Upper lobe of right lung (tissue), 1 donor: ENCODE results near the gene HRAS. TPM values are rescaled to one million over a fixed set of nuclear protein-coding genes. Genes with fewer than 3 reads are reported as not detected.

Source experiments
- ATAC-seq: fragments of 200-7000 bp; cut with Tn5 transposase; one replicate; pipeline ENCODE4 v1.9.1; 2020; ENCODE audit warnings: mild to moderate bottlenecking, moderate library complexity
- DNase-seq: peaks from one replicate; pipeline ENCODE4 v3.0.0-alpha.2; 2020
- H3K27ac ChIP-seq: fragments of 200-600 bp; one replicate; pipeline ENCODE4 v1.8.0; 2022
- H3K27me3 ChIP-seq: fragments of 200-600 bp; one replicate; pipeline ENCODE4 v1.8.0; 2022; ENCODE audit warnings: mild to moderate bottlenecking
- H3K36me3 ChIP-seq: fragments of 200-600 bp; one replicate; pipeline ENCODE4 v1.8.0; 2022
- H3K4me1 ChIP-seq: fragments of 200-600 bp; one replicate; pipeline ENCODE4 v1.8.0; 2022
- H3K4me3 ChIP-seq: fragments of 200-600 bp; one replicate; pipeline ENCODE4 v1.8.0; 2022; ENCODE audit warnings: mild to moderate bottlenecking
- H3K9me3 ChIP-seq: fragments of 200-600 bp; one replicate; pipeline ENCODE4 v1.8.0; 2022
- intact Hi-C: fragments of 100-400 bp; cut with DNase I; formaldehyde crosslinking; loops from one replicate; pipeline ENCODE4 v1.11.0; 2022
- total RNA-seq: library from RNA; stranded (reverse); fragmentation: NEBNext Ultra II Directional; extraction: Animal tissue kit (Norgen Biotek cat#: 25700); gene quantifications from one replicate; pipeline ENCODE4 v1.2.1, GENCODE V29; 2021
- TF ChIP-seq, protein P1 (sequence below): fragments of 200-600 bp; IDR thresholded peaks from one replicate; pipeline ENCODE4 v1.8.0; 2022; ENCODE audit warnings: antibody characterized with exemption
- donor health status: DM: no; HTN: yes; CAD: no; lungs with severe emphysema.

HRAS gene
- total RNA-seq, 1 donor from 2014 or later, result 55.5 TPM

DNA sequence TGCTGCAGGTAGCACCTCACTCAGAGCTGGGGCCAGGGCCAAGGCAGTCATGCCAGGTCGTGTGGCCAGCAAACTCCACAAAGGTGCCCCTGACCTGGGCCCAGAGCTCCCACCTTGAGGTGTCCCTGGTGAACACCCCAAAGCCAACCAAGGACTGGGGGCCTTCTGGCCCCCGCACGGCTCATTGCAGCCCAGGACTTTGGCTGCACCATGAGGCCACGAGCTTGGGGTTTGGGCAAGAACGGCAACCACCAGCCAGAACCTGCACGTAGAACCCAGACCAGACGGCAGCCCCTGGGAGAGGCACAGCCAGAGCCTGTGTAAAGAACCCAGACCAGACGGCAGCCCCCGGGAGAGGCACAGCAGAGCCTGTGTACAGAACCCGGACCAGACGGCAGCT lies 9.8 kb upstream of the HRAS start:
- H3K36me3 ChIP-seq, result no peaks in the 10 kb centered on the region

DNA sequence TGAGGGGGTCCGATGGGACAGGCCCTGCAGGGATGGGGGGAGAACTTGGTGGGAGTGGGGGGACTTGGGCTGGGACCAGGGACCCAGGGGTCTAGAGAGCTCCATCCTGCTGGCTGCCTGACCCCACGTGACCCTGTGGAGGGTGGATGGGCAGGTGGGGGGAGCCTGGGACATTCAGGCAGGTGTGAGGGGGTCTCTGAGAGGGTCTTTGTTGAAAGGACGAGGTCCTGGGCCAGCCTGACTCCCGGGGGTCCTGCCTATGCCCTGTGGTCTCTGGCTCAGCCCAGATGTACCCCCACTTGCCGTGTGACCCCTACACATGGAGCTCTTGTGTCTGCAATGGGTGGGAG lies 9.4 kb upstream of the HRAS start:
- H3K36me3 ChIP-seq, result no peaks in the 10 kb centered on the region
- no peak overlapping the region for H3K27ac ChIP-seq
- intact Hi-C loops, result no loop called here
- TF ChIP-seq, protein P1, sequence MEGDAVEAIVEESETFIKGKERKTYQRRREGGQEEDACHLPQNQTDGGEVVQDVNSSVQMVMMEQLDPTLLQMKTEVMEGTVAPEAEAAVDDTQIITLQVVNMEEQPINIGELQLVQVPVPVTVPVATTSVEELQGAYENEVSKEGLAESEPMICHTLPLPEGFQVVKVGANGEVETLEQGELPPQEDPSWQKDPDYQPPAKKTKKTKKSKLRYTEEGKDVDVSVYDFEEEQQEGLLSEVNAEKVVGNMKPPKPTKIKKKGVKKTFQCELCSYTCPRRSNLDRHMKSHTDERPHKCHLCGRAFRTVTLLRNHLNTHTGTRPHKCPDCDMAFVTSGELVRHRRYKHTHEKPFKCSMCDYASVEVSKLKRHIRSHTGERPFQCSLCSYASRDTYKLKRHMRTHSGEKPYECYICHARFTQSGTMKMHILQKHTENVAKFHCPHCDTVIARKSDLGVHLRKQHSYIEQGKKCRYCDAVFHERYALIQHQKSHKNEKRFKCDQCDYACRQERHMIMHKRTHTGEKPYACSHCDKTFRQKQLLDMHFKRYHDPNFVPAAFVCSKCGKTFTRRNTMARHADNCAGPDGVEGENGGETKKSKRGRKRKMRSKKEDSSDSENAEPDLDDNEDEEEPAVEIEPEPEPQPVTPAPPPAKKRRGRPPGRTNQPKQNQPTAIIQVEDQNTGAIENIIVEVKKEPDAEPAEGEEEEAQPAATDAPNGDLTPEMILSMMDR, result no peak
- no peak for ATAC-seq
- no peaks in the 10 kb centered on the region for H3K27me3 ChIP-seq
- no peak for DNase-seq
- no peaks in the 10 kb centered on the region for H3K9me3 ChIP-seq
- no peak overlapping the region for H3K4me3 ChIP-seq
- H3K4me1 ChIP-seq, result no peaks in the 10 kb centered on the region

More for the DNA sequence above, 9.8 kb upstream of the HRAS start:
- DNase-seq (peak; percentile 46), ATAC-seq (no peak)
- H3K9me3 ChIP-seq, result no peaks in the 10 kb centered on the region
- H3K27me3 ChIP-seq, result no peaks in the 10 kb centered on the region
- no peak overlapping the region for H3K27ac ChIP-seq
- no peak overlapping the region for H3K4me3 ChIP-seq
- TF ChIP-seq, protein P1, result no peak
- no peaks in the 10 kb centered on the region for H3K4me1 ChIP-seq
- intact Hi-C loops, result no loop called here

DNA sequence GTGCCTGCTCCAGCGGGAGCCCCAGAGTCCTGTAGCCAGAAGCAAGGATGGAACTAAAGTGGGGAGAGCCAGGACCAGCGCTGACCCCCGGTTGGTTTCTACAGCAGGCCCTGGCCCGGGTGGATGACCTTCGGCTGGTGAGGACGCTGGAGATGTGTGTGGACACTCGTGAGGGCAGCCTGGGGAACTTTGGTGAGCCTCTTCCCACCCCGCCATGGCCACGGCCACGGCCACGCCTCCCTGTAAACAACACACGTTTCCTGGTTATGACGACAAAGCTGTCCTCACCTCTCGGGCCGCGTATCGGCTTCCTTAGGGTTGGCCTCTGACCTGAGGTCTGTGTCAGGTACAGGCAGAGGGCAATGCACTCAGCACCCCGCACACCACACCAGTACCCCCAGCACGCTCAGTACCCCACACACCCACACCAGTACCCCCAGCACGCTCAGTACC lies 6.1 kb upstream of the HRAS start:
- Histone ChIP-seq H3K36me3 (no peaks in the 10 kb centered on the region), H3K4me3 (no peak overlapping the region), H3K4me1 (peaks cover 14% of the 10 kb centered on the region), H3K9me3 (no peaks in the 10 kb centered on the region), H3K27me3 (no peaks in the 10 kb centered on the region), H3K27ac (no peak overlapping the region)
- ATAC-seq, result no peak
- TF ChIP-seq, protein P1, result no peak
- peak; percentile 63 for DNase-seq
- intact Hi-C loops, result no loop called here

DNA sequence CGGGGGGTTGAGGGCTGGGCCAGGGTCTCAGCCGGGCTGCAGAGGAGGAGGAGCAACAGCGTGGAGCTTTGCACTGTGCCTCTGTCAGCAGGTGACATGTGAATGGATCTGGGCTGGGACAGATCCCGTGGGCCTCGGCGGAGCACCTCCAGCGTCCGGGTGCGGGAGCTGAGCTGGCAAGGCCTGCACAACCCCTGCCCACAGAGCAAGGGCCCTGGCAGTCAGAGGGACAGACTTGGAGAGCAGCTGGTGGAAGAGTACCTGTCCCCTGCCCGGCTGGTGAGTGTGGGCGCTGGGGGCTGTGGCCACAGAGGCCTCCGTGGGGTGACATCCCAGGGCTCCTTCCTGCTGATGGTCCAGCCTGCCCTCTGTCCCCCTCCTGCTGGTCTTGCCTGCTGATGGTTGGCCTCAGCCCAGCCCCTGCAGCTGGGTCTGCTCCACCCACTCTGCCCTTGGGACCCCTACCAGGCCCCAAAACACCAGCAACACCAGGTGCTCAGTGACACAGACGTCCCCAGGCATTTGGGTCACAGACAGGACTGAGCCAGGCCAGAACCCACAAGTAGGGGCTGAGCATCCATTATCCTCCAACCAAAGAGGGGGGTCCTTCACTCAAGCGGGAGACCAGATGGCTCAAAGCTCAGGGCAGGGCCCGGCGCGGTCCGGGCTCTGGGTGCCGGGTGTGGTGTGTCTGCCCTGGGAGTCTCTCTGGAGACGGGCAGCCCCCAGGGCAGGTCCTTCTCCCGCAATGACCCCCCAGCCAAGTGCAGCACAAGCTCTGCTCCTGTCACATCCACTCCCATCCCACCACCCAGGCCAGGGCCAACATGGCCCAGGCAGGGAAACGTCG lies 5.4 kb upstream of the HRAS start:
- H3K9me3 ChIP-seq, result no peaks in the 10 kb centered on the region
- no peak for ATAC-seq
- intact Hi-C loops, result no loop called here

DNA sequence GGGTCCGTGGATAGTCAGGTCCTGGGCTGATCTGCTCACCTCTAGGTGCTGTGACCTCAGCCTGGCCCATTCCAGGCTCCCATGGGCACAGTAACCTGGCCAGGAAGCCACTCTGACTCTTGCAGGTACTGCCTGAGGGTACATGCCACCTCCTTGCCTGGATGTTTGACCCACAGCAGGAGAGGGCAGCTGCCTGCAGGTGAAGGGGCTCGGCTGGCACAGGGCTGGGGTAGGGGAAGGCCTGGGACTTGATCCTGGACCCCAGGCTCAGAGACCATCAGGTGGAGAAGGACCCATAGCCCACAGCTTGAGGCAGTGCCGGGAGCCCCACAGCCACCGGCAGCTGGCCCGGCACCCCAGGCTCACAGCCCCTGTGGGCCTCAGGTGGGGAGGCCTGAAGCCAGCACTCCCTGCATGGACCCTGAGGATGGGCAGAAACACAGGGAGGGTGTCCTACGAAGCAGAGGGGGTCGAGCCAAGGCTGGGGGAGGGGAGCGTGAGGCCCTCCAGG lies 4.7 kb upstream of the HRAS start:
- H3K27me3 ChIP-seq, result no peaks in the 10 kb centered on the region
- no peaks in the 10 kb centered on the region for H3K36me3 ChIP-seq
- TF ChIP-seq, protein P1, result no peak
- H3K9me3 ChIP-seq, result no peaks in the 10 kb centered on the region
- ATAC-seq, result no peak
- H3K4me1 ChIP-seq, result peaks cover 20% of the 10 kb centered on the region
- no peak overlapping the region for H3K4me3 ChIP-seq
- peak; percentile 60 for DNase-seq
- intact Hi-C loops, result no loop called here
- H3K27ac ChIP-seq, result no peak overlapping the region

More for the DNA sequence above, 5.4 kb upstream of the HRAS start:
- Histone ChIP-seq H3K36me3 (no peaks in the 10 kb centered on the region), H3K27me3 (no peaks in the 10 kb centered on the region), H3K4me1 (peaks cover 20% of the 10 kb centered on the region), H3K27ac (no peak overlapping the region), H3K4me3 (no peak overlapping the region)
- TF ChIP-seq, protein P1, result no peak
- peak; percentile 53 for DNase-seq
